ENCODE data around the gene CDCA7L. TPM values are rescaled to one million over a fixed set of nuclear protein-coding genes. Genes with fewer than 3 reads are reported as not detected.
"Not testable (repeated sequence)": the region's sequence is repeated elsewhere in the genome, so short reads cannot be mapped to it uniquely, and the experiment has no call there.

Gene CDCA7L
- total RNA-seq, 1 donor from 2014 or later = 59.1 TPM

- intact Hi-C loops (cut with DNase I) = no loop called here
- no peak for DNase-seq (ENCODE audit: missing footprints)
- no peak for ATAC-seq
Measured at GRCh38 chr7:21946222-21946709, 567 bp upstream of the CDCA7L start.

GRCh38 chr7:21944616-21945453, 864 bp downstream of the CDCA7L start:
- intact Hi-C loops (cut with DNase I) = loop anchor here (2.0 kb wide), 1 partner anchor 32 kb away; no protein-coding TSS in a partner anchor
- DNase-seq (ENCODE audit: missing footprints) (peak; percentile 77), ATAC-seq (no peak)

- no peak for DNase-seq (ENCODE audit: missing footprints)
- no peak for ATAC-seq
- intact Hi-C loops (cut with DNase I) = loop anchor here (2.0 kb wide), 1 partner anchor 21 kb away; no protein-coding TSS in a partner anchor
Measured at GRCh38 chr7:21943436-21943835, 2.3 kb downstream of the CDCA7L start.

GRCh38 chr7:21942955-21943354, 2.7 kb downstream of the CDCA7L start:
- intact Hi-C loops (cut with DNase I) = loop anchor here (2.0 kb wide), 1 partner anchor 20 kb away; no protein-coding TSS in a partner anchor
- no peak for ATAC-seq
- DNase-seq (ENCODE audit: missing footprints) = no peak

GRCh38 chr7:21941611-21942141, 4.0 kb downstream of the CDCA7L start:
- intact Hi-C loops (cut with DNase I) = loop anchor here (2.0 kb wide), 1 partner anchor 19 kb away; no protein-coding TSS in a partner anchor
- ATAC-seq = no peak
- DNase-seq (ENCODE audit: missing footprints) = no peak

GRCh38 chr7:21939858-21940372, 5.8 kb downstream of the CDCA7L start:
- intact Hi-C loops (cut with DNase I) = no loop called here
- ATAC-seq (peak; percentile 68), DNase-seq (ENCODE audit: missing footprints) (no peak)

GRCh38 chr7:21939136-21939857, 6.4 kb downstream of the CDCA7L start:
- peak; percentile 51 for ATAC-seq
- no peak for DNase-seq (ENCODE audit: missing footprints)

GRCh38 chr7:21938463-21938862, 7.2 kb downstream of the CDCA7L start:
- ATAC-seq (no peak), DNase-seq (ENCODE audit: missing footprints) (no peak)
- intact Hi-C loops (cut with DNase I) = no loop called here

More at GRCh38 chr7:21939136-21939857, 6.4 kb downstream of the CDCA7L start:
- intact Hi-C loops (cut with DNase I) = no loop called here

- intact Hi-C loops (cut with DNase I) = no loop called here
- no peak for DNase-seq (ENCODE audit: missing footprints)
- ATAC-seq = no peak
Measured at GRCh38 chr7:21934808-21935207, 10.9 kb downstream of the CDCA7L start.

GRCh38 chr7:21933293-21933692, 12.4 kb downstream of the CDCA7L start:
- intact Hi-C loops (cut with DNase I); ATAC-seq; DNase-seq (ENCODE audit: missing footprints): not testable (repeated sequence)

- intact Hi-C loops (cut with DNase I) = no loop called here
- DNase-seq (ENCODE audit: missing footprints) = no peak
- no peak for ATAC-seq
Measured at GRCh38 chr7:21927693-21928092, 18.0 kb downstream of the CDCA7L start.

GRCh38 chr7:21926448-21926847, 19.3 kb downstream of the CDCA7L start:
- no peak for ATAC-seq
- intact Hi-C loops (cut with DNase I) = no loop called here

GRCh38 chr7:21923658-21924057, 22.0 kb downstream of the CDCA7L start:
- ATAC-seq (peak; percentile 83), DNase-seq (ENCODE audit: missing footprints) (no peak)
- intact Hi-C loops (cut with DNase I) = loop anchor here (2.0 kb wide), 1 partner anchor 19 kb away; no protein-coding TSS in a partner anchor

More at GRCh38 chr7:21926448-21926847, 19.3 kb downstream of the CDCA7L start:
- no peak for DNase-seq (ENCODE audit: missing footprints)

GRCh38 chr7:21922605-21923004, 23.1 kb downstream of the CDCA7L start:
- intact Hi-C loops (cut with DNase I) = loop anchor here (2.0 kb wide), 1 partner anchor 20 kb away; no protein-coding TSS in a partner anchor
- no peak for DNase-seq (ENCODE audit: missing footprints)
- no peak for ATAC-seq

- intact Hi-C loops (cut with DNase I) = no loop called here
- no peak for ATAC-seq
- no peak for DNase-seq (ENCODE audit: missing footprints)
Measured at GRCh38 chr7:21920936-21921335, 24.8 kb downstream of the CDCA7L start.

- ATAC-seq = no peak
- no peak for DNase-seq (ENCODE audit: missing footprints)
- intact Hi-C loops (cut with DNase I) = no loop called here
Measured at GRCh38 chr7:21918216-21918615, 27.5 kb downstream of the CDCA7L start.

GRCh38 chr7:21916629-21917028, 29.1 kb downstream of the CDCA7L start:
- ATAC-seq = no peak
- DNase-seq (ENCODE audit: missing footprints) = no peak
- intact Hi-C loops (cut with DNase I) = no loop called here

- ATAC-seq (no peak), DNase-seq (ENCODE audit: missing footprints) (no peak)
- intact Hi-C loops (cut with DNase I) = no loop called here
Measured at GRCh38 chr7:21916176-21916575, 29.5 kb downstream of the CDCA7L start.

- DNase-seq (ENCODE audit: missing footprints) (no peak), ATAC-seq (no peak)
- intact Hi-C loops (cut with DNase I) = no loop called here
Measured at GRCh38 chr7:21915140-21915539, 30.6 kb downstream of the CDCA7L start.

All from Right ventricle myocardium inferior (tissue), 1 donor.